ENCODE data around the gene F8.

GRCh38 chrX:154804957-154805695 lies 217.4 kb downstream of the F8 start, which contains the start of gene MPP1:
- TF ChIP-seq CTCF (IDR thresholded peaks at IDR 0.05) (no peak), POLR2A (IDR thresholded peaks at IDR 0.05) (peak in 1 of 2 donors; percentile 70)
